ENCODE data around the gene MAPK6. TPM values are rescaled to one million over a fixed set of nuclear protein-coding genes. Genes with fewer than 3 reads are reported as not detected.

Gene MAPK6
- total and polyA plus RNA-seq, 9 of the 15 experiments (the other 6 are each of a cell fraction or from before 2014, with no cell fraction given): 28.5 to 97.1 (median 74.0) TPM

DNA sequence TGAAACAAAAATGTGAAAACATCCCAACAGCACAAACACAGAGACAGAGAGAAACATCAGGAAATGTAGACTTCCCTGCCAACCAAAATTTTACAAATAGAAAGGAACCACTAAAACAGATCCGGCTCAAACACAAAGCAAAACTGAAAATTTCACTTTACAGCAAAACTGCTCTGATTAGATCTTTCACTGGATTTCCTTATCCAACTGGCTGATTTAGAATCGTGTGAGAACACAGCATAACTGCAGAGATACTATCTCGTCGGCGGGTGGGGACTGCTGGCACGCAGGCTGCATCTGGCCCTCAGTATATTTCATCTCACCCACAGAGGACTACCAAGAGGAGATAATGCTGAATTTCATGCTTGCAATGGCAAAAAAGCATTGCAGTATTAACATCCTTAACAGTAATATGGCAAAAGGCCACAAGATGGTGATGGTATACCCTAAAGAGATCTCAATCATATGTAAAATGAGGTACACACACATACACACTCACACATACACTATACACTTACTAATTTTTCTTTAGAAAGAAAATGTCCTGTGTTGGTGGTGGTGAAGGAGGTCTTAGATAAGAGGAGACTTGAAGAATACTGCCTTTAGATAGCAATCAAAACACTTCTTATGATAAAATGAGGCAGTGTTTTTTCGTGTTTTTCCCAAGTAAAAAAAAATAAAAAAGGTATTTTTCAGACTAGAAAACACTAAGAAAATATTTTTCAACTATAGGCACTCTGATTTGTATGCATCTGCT is 36.8 kb upstream of the MAPK6 start (continued):
- TF ChIP-seq, protein P1, sequence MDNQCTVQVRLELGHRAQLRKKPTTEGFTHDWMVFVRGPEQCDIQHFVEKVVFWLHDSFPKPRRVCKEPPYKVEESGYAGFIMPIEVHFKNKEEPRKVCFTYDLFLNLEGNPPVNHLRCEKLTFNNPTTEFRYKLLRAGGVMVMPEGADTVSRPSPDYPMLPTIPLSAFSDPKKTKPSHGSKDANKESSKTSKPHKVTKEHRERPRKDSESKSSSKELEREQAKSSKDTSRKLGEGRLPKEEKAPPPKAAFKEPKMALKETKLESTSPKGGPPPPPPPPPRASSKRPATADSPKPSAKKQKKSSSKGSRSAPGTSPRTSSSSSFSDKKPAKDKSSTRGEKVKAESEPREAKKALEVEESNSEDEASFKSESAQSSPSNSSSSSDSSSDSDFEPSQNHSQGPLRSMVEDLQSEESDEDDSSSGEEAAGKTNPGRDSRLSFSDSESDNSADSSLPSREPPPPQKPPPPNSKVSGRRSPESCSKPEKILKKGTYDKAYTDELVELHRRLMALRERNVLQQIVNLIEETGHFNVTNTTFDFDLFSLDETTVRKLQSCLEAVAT (IDR thresholded peaks at IDR 0.05): 0 out of 4 replicates have a peak, but pooled peaks have one; percentile 3
- TF ChIP-seq ERF (CRISPR knock-in tag; IDR thresholded peaks at IDR 0.05) (no peak), ZEB2 (IDR thresholded peaks at IDR 0.05) (peak; percentile 52; the same call in 1 of the 2 replicates), ZNF174 (CRISPR knock-in tag; IDR thresholded peaks at IDR 0.05) (no peak), NR2C1 (IDR thresholded peaks at IDR 0.05) (no peak), NR2C1 (tag; IDR thresholded peaks at IDR 0.05) (peak; percentile 26; the same call in 1 of the 2 replicates), FOXJ2 (tag; IDR thresholded peaks at IDR 0.05) (no peak), ZNF79 (CRISPR knock-in tag; IDR thresholded peaks at IDR 0.05; ENCODE audit: low read depth) (no peak), CHD1 (IDR thresholded peaks at IDR 0.05; ENCODE audit: low read length) (no peak), SRSF9 (IDR thresholded peaks at IDR 0.05; ENCODE audit: borderline replicate concordance, low read depth, low read length) (no peak)
- TF ChIP-seq, protein P2, sequence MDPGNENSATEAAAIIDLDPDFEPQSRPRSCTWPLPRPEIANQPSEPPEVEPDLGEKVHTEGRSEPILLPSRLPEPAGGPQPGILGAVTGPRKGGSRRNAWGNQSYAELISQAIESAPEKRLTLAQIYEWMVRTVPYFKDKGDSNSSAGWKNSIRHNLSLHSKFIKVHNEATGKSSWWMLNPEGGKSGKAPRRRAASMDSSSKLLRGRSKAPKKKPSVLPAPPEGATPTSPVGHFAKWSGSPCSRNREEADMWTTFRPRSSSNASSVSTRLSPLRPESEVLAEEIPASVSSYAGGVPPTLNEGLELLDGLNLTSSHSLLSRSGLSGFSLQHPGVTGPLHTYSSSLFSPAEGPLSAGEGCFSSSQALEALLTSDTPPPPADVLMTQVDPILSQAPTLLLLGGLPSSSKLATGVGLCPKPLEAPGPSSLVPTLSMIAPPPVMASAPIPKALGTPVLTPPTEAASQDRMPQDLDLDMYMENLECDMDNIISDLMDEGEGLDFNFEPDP (CRISPR knock-in tag; IDR thresholded peaks at IDR 0.05): no peak
- TF ChIP-seq, protein P3, sequence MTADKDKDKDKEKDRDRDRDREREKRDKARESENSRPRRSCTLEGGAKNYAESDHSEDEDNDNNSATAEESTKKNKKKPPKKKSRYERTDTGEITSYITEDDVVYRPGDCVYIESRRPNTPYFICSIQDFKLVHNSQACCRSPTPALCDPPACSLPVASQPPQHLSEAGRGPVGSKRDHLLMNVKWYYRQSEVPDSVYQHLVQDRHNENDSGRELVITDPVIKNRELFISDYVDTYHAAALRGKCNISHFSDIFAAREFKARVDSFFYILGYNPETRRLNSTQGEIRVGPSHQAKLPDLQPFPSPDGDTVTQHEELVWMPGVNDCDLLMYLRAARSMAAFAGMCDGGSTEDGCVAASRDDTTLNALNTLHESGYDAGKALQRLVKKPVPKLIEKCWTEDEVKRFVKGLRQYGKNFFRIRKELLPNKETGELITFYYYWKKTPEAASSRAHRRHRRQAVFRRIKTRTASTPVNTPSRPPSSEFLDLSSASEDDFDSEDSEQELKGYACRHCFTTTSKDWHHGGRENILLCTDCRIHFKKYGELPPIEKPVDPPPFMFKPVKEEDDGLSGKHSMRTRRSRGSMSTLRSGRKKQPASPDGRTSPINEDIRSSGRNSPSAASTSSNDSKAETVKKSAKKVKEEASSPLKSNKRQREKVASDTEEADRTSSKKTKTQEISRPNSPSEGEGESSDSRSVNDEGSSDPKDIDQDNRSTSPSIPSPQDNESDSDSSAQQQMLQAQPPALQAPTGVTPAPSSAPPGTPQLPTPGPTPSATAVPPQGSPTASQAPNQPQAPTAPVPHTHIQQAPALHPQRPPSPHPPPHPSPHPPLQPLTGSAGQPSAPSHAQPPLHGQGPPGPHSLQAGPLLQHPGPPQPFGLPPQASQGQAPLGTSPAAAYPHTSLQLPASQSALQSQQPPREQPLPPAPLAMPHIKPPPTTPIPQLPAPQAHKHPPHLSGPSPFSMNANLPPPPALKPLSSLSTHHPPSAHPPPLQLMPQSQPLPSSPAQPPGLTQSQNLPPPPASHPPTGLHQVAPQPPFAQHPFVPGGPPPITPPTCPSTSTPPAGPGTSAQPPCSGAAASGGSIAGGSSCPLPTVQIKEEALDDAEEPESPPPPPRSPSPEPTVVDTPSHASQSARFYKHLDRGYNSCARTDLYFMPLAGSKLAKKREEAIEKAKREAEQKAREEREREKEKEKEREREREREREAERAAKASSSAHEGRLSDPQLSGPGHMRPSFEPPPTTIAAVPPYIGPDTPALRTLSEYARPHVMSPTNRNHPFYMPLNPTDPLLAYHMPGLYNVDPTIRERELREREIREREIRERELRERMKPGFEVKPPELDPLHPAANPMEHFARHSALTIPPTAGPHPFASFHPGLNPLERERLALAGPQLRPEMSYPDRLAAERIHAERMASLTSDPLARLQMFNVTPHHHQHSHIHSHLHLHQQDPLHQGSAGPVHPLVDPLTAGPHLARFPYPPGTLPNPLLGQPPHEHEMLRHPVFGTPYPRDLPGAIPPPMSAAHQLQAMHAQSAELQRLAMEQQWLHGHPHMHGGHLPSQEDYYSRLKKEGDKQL (CRISPR knock-in tag; IDR thresholded peaks at IDR 0.05; ENCODE audit: borderline replicate concordance): no peak
- TF ChIP-seq, protein P4, sequence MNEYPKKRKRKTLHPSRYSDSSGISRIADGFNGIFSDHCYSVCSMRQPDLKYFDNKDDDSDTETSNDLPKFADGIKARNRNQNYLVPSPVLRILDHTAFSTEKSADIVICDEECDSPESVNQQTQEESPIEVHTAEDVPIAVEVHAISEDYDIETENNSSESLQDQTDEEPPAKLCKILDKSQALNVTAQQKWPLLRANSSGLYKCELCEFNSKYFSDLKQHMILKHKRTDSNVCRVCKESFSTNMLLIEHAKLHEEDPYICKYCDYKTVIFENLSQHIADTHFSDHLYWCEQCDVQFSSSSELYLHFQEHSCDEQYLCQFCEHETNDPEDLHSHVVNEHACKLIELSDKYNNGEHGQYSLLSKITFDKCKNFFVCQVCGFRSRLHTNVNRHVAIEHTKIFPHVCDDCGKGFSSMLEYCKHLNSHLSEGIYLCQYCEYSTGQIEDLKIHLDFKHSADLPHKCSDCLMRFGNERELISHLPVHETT (CRISPR knock-in tag; conservative IDR thresholded peaks at IDR 0.05 in 1 of 2, IDR thresholded peaks at IDR 0.05 in 1 of 2): no peak
- TF ChIP-seq, protein P5, sequence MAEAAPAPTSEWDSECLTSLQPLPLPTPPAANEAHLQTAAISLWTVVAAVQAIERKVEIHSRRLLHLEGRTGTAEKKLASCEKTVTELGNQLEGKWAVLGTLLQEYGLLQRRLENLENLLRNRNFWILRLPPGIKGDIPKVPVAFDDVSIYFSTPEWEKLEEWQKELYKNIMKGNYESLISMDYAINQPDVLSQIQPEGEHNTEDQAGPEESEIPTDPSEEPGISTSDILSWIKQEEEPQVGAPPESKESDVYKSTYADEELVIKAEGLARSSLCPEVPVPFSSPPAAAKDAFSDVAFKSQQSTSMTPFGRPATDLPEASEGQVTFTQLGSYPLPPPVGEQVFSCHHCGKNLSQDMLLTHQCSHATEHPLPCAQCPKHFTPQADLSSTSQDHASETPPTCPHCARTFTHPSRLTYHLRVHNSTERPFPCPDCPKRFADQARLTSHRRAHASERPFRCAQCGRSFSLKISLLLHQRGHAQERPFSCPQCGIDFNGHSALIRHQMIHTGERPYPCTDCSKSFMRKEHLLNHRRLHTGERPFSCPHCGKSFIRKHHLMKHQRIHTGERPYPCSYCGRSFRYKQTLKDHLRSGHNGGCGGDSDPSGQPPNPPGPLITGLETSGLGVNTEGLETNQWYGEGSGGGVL (CRISPR knock-in tag; IDR thresholded peaks at IDR 0.05): no peak

Measured in K562 (cell line).